Esophagus squamous epithelium (tissue), 5 donors: ENCODE measurements around the gene GPC6. TPM values are rescaled to one million over a fixed set of nuclear protein-coding genes. Genes with fewer than 3 reads are reported as not detected.

ENCODE experiments used
- DNase-seq: peaks from one replicate; lab custom pipeline; 2025; lab: John Stamatoyannopoulos, UW
- H3K27ac ChIP-seq, 4 donors: fragments of 200-600 bp; sonication (generic); one replicate each; pipeline ENCODE4 v1.5.1; 2016 to 2019; ENCODE audit warnings: mild to moderate bottlenecking in 1 of 4
- H3K27me3 ChIP-seq, 4 donors: fragments of 200-600 bp; sonication (generic); 1 replicate in 3 of 4; 2 replicates in 1 of 4; pipeline versions ENCODE4 v1.5.1 to v1.6.0; 2017 to 2021; ENCODE audit warnings: antibody characterized with exemption in 1 of 4
- H3K36me3 ChIP-seq, 3 donors: fragments of 200-600 bp; sonication (generic); one replicate each; pipeline ENCODE4 v1.5.1; 2016 to 2019
- H3K4me1 ChIP-seq, 3 donors: fragments of 200-600 bp; sonication (generic); one replicate each; pipeline ENCODE4 v1.5.1; 2017 to 2019
- H3K4me3 ChIP-seq, 4 donors: fragments of 200-600 bp; sonication (generic); 1 replicate in 3 of 4; 2 replicates in 1 of 4; pipeline ENCODE4 v1.5.1; 2016 to 2019; ENCODE audit warnings: mild to moderate bottlenecking in 2 of 4, moderate library complexity in 1 of 4
- H3K9me3 ChIP-seq, 3 donors: fragments of 200-600 bp; sonication (generic); one replicate each; pipeline ENCODE4 v1.5.1; 2016 to 2019
- POLR2A ChIP-seq, 4 donors: fragments of 450-650 bp; IDR thresholded peaks; one replicate each; pipeline ENCODE4 v1.6.1; 2017; ENCODE audit warnings: antibody characterized with exemption in 4 of 4, mild to moderate bottlenecking in 4 of 4, moderate library complexity in 3 of 4
- WGBS, 2 donors: methylation state at CpG; one replicate each; pipeline ENCODE4 v1.1.5; 2018; 5-methylcytosine and 5-hydroxymethylcytosine counted together
- intact Hi-C: fragments of 100-400 bp; cut with DNase I; formaldehyde crosslinking; loops from one replicate; pipeline ENCODE4 v1.15.0; 2022
- total RNA-seq, 4 donors: library from RNA; depleted of rRNA; stranded (reverse); fragments of >200 nt; gene quantifications; one replicate each; pipeline ENCODE4 v1.1.0, GENCODE V29; 2016
- TF ChIP-seq, protein P1 (sequence below), 6 experiments: fragments of 450-650 bp in 4 of 6; fragments of 200-600 bp in 2 of 6; sonication (generic) in 2 of 6; IDR thresholded peaks; one replicate each; pipeline ENCODE4 v1.5.1; 2016 to 2019; ENCODE audit warnings: antibody characterized with exemption in 6 of 6, mild to moderate bottlenecking in 4 of 6, moderate library complexity in 4 of 6
- donor health status: DM: yes; HTN: yes; CAD: no.

The GPC6 gene
- total RNA-seq, 4 donors from 2014 or later = 0.57 to 8.6 (median 2.6) TPM

DNA sequence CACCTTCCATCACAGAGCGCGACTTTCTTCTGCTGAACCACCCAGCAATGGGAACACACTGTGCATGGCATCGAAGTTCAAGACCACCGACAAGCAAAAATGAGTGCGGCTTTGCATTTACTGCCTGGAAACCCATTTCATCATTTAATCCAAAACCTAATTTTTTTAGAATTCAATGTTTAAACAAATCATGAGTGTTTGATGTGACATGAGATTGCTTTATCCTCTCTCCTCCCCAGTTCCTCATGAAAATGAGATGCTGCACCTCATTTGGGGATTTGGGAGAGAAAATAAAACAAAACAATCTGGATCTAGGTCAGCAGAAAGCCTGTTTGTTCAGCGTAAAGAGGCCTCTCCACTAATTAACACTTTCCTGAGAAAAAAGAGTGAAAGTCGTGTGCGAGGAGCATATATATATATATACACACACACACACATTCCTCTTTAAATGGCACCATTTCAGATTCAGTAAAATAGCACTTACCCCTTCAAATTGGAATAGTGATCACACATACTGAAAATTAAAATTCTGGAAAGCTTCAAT lies 1126.6 kb downstream of the GPC6 start:
- H3K27ac ChIP-seq = no peak overlapping the region
- no peaks in the 10 kb centered on the region for H3K27me3 ChIP-seq
- no peaks in the 10 kb centered on the region for H3K4me1 ChIP-seq
- 85 to 86% methylated on average over 8 of the region's 8 CpGs for WGBS, 2 donors
- intact Hi-C loops = no loop called here
- H3K9me3 ChIP-seq = no peaks in the 10 kb centered on the region
- no peaks in the 10 kb centered on the region for H3K36me3 ChIP-seq
- no peak overlapping the region for H3K4me3 ChIP-seq
- no peak for DNase-seq
- TF ChIP-seq, protein P1, sequence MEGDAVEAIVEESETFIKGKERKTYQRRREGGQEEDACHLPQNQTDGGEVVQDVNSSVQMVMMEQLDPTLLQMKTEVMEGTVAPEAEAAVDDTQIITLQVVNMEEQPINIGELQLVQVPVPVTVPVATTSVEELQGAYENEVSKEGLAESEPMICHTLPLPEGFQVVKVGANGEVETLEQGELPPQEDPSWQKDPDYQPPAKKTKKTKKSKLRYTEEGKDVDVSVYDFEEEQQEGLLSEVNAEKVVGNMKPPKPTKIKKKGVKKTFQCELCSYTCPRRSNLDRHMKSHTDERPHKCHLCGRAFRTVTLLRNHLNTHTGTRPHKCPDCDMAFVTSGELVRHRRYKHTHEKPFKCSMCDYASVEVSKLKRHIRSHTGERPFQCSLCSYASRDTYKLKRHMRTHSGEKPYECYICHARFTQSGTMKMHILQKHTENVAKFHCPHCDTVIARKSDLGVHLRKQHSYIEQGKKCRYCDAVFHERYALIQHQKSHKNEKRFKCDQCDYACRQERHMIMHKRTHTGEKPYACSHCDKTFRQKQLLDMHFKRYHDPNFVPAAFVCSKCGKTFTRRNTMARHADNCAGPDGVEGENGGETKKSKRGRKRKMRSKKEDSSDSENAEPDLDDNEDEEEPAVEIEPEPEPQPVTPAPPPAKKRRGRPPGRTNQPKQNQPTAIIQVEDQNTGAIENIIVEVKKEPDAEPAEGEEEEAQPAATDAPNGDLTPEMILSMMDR (IDR thresholded peaks at IDR 0.05) = no peak
- TF ChIP-seq POLR2A (IDR thresholded peaks at IDR 0.05) = no peak

GRCh38 chr13:94359875-94360274 lies 1133.3 kb downstream of the GPC6 start:
- no peak overlapping the region for H3K27ac ChIP-seq
- no peaks in the 10 kb centered on the region for H3K27me3 ChIP-seq
- H3K4me3 ChIP-seq = no peak overlapping the region
- H3K4me1 ChIP-seq = no peaks in the 10 kb centered on the region
- intact Hi-C loops = no loop called here
- H3K9me3 ChIP-seq = no peaks in the 10 kb centered on the region
- TF ChIP-seq, protein P1 (IDR thresholded peaks at IDR 0.05) = no peak
- no peak for TF ChIP-seq POLR2A (IDR thresholded peaks at IDR 0.05)
- no peak for DNase-seq
- no peaks in the 10 kb centered on the region for H3K36me3 ChIP-seq

- WGBS, 2 donors = 0% methylated on average over 4 of the region's 4 CpGs
- intact Hi-C loops = no loop called here
- TF ChIP-seq POLR2A (IDR thresholded peaks at IDR 0.05) = no peak
- TF ChIP-seq, protein P1 (IDR thresholded peaks at IDR 0.05) = peak; percentile 59 to 88 (median 84)
- H3K4me1 ChIP-seq = no peaks in the 10 kb centered on the region
- no peak overlapping the region for H3K4me3 ChIP-seq
- peak; percentile 2 for DNase-seq
- H3K9me3 ChIP-seq = no peaks in the 10 kb centered on the region
- no peaks in the 10 kb centered on the region for H3K36me3 ChIP-seq
- no peak overlapping the region for H3K27ac ChIP-seq
- H3K27me3 ChIP-seq = no peaks in the 10 kb centered on the region
Observed at GRCh38 chr13:94362411-94362909, 1135.9 kb downstream of the GPC6 start.

DNA sequence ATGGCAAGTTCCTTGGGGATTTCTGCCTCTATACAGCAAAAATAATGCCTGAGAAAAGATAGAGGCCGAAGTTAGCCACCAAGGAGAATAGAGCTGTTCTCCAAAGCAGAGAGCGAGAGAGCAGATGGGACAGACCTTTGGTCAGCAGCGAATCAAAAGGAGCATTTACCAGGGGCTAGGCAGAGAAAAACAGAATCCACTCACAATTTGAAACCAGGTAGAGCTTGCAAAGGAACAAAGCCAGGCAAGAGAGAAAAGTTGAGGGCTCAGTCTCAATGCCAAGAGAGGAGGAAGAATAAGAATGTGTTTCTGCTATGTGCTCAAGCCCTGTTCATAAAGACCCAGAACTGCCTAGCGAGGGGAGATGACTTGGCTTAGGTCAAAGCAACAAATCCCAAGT lies 1140.1 kb downstream of the GPC6 start:
- no peak for DNase-seq
- no peaks in the 10 kb centered on the region for H3K36me3 ChIP-seq
- no peaks in the 10 kb centered on the region for H3K9me3 ChIP-seq
- H3K27ac ChIP-seq = no peak overlapping the region
- no peaks in the 10 kb centered on the region for H3K27me3 ChIP-seq
- peaks cover 0 to 6% (median 0%) of the 10 kb centered on the region in 3 donors for H3K4me1 ChIP-seq
- TF ChIP-seq POLR2A (IDR thresholded peaks at IDR 0.05) = no peak
- TF ChIP-seq, protein P1 (IDR thresholded peaks at IDR 0.05) = no peak
- intact Hi-C loops = no loop called here
- no peak overlapping the region for H3K4me3 ChIP-seq
- WGBS, 2 donors = 74 to 89% methylated on average over 4 of the region's 4 CpGs

DNA sequence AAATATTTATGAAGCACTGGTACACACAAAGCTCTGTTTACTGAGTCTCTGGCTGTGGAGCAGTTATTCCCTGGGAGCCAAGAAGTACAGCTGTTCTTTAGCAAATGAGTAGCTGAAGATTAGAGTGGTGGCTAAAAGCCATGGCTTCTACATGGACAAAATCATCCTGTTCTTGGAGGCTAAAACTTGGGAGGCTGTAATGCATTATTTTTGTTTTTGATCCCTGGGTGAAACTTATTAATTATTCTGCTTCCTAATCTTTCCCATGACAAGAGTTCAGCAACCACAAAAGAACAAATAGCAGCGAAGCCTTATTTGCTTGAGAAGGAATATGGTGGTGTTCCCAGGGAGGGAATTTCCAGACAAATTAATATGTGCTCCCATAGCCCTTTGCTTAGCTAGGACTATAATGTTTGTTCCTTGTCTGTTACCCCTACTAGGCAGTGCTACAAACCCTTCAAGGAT lies 1143.4 kb downstream of the GPC6 start:
- H3K27ac ChIP-seq = peak overlapping the region in 1 of 4 donors; percentile 14
- 54 to 67% methylated on average over 1 of the region's 1 CpG for WGBS, 2 donors
- DNase-seq = no peak
- H3K4me1 ChIP-seq = peaks cover 0 to 6% (median 0%) of the 10 kb centered on the region in 3 donors
- H3K4me3 ChIP-seq = no peak overlapping the region
- H3K36me3 ChIP-seq = no peaks in the 10 kb centered on the region
- intact Hi-C loops = no loop called here
- H3K27me3 ChIP-seq = no peaks in the 10 kb centered on the region
- H3K9me3 ChIP-seq = no peaks in the 10 kb centered on the region
- TF ChIP-seq, protein P1 (IDR thresholded peaks at IDR 0.05) = no peak
- no peak for TF ChIP-seq POLR2A (IDR thresholded peaks at IDR 0.05)
